Activated T-helper 1 cell treated with anti-CD3 and anti-CD28 coated beads, Interleukin-2, amount 50 U/mL, for 16 hours (primary cell): ENCODE results near the gene RACK1.
A peak's percentile ranks its signal among the peaks of the same experiment; 100 is the strongest.

Source experiments
- DNase-seq, 2 donors: peaks; one replicate each; pipeline ENCODE4 v3.0.0-alpha.2; 2020; ENCODE audit warnings: low read depth in 1 of 2, low spot score in 1 of 2

Gene RACK1

DNA sequence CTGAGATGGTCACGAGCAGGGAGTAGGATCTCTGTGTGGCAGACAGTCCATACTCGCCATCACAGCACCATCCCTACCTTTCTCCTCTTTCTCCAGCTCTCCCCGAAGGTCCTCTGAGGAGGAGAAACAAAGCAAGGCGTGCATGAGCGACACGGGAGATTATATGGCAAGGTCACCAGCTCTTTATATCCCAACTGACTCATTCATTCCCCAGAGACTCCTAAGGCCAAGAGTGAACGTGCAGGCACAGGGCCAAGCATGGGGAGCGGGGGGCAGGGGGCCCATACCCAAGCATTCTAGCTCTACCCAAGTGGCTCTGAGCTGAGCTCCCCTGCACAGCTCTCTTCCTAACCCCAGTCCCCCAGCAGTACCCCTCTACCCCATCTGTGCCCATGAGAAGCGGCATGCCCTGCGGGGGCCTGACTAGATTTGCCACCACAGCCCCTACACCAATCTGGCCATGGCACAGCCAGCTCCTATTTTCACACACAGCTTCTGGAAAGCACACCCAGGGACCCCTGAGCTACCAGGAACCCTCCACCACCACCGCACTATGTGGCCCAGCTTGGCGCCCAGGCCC is 45.5 kb downstream of the RACK1 start:
- DNase-seq: no peak

DNA sequence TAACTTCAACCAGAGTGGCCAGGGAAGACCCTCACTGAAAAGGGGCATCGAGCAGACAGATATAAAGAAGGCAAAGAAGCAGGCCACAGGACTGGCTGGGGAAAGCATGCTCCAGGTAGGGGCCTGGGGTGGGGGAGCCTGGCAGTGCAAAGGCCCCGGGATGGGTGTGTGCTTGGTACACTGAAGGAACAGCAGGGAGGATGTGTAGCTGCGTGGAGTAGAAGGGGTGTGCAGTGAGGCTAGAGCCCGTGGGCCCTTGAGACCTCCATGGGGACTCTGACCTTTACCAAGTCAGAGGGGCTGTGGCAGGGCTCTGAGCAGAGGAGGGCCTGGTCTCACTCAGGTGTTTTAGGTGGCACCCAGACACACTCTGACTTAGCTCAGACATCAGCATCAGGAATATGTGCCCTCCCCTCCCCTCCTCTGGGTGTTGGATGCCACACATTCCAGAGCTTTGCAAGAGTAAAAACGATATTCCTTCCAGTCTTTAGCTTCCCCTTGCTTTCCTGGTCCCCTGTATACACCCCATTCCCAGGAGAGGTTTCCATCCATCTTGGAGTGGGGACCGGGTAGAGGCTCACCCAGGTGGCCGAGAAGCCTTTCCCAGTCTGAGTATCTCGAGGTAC is 46.3 kb downstream of the RACK1 start:
- DNase-seq: no peak

DNA sequence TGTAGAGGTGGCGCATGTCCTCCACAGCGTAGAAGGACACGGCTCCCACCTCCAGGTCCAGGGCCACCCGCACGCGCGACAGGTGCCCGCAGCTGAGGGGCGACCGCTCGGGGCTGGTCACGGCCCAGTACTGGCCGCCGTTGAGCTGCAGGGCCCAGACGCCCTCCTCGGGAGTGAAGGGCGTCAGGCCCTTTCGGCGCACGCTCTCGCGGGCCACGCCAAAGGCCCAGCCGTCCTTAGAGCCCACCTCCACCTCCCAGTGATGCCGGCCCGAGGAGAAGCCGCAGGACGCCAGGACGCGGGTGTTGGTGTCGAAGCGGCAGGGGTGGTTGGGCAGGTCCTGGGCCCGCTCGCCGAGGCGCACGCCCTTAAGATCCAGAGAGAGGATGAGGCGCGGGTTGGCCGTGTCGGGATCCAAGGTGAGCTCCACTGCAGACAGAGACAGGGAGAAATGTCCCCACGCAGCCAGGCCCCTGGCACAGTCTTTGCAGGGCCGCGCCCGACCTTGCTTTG is 48.4 kb downstream of the RACK1 start:
- no peak for DNase-seq

DNA sequence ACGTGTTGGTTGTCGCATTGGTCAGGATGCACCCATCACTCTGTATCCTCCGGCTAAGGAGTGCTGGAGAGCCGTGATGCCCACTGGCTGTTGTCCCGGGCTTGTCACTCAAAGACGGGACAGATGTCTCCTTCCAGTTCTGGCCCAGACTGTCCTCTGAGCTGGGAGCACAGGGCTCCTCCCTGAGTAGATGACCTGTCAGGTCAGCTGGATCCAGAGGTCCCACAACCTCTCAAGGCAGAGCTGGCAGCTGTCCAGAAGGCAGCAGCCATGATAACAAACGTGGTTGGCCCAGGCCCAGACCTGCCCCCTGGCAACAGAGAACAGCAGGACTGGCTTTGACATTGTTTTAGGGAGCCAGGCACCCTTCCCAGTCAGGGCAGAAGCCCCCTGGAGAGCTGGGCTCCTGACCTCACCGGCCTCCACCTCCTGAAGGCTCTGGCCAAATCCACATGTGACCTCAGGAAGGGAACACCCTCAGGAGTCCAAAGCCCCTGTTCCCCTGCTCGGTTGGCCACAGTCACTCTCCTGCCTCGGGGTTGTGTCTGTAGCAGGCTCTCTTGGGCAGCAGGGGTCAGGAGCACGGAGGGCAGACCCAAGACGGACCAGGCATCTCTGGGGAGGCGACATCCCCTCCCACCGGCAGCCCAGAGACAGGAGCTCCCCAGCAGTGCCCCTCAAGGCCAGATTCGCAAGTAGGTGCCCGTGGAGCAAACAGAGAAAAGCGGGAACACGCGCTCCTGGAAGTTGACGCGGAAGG is 49.0 kb downstream of the RACK1 start:
- no peak for DNase-seq

DNA sequence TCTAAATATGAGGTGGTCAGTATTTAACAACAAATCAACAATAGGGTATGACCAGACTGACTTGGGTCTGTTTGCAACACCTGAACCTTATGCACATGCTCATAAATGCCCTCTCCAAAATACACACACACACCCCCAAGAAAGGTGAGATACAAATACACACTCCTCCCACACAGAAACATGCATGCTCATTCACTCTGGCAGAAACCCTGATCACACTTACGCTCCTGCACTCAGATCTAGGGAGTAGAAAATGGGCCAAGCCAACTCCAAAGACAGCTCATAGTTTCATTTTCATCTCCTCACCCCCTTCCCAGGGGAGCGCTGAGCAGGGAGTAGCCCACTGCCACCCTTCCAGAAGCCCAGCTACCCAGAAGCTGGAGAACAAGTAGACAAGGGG is 50.0 kb downstream of the RACK1 start:
- no peak for DNase-seq

DNA sequence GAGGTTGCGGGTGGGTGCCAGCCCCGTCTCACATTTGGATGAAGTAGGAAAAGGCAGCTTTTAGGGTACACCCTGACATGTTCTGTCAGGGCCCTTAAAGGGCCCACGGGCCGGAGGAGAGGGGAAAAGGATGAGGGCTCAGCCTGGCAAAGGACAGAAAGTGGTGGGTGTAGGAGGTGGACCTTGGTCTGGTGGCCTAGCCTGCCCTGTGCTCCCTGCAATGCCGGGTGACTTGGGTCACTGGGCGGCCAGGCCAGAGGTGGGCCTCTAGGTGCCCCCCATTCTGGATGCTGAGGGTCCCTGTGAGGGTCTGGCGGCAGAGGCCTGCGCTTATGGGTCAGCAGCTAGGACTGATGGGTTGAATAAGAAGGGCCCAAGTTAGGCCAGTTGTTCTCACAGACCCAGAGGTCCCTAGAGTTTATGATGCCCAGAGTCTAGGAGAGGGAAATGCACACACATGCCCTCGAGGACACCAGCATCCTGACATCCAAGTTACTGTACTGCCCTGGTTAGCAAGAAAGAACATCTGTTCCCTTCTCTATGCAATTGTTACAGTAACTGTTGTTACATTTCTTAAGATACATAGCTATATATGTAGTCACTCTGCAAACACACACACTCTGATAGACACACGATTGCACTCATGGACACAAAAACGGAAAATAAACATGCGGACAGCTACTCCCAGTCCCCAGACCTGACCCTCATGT is 51.2 kb downstream of the RACK1 start:
- DNase-seq: no peak

DNA sequence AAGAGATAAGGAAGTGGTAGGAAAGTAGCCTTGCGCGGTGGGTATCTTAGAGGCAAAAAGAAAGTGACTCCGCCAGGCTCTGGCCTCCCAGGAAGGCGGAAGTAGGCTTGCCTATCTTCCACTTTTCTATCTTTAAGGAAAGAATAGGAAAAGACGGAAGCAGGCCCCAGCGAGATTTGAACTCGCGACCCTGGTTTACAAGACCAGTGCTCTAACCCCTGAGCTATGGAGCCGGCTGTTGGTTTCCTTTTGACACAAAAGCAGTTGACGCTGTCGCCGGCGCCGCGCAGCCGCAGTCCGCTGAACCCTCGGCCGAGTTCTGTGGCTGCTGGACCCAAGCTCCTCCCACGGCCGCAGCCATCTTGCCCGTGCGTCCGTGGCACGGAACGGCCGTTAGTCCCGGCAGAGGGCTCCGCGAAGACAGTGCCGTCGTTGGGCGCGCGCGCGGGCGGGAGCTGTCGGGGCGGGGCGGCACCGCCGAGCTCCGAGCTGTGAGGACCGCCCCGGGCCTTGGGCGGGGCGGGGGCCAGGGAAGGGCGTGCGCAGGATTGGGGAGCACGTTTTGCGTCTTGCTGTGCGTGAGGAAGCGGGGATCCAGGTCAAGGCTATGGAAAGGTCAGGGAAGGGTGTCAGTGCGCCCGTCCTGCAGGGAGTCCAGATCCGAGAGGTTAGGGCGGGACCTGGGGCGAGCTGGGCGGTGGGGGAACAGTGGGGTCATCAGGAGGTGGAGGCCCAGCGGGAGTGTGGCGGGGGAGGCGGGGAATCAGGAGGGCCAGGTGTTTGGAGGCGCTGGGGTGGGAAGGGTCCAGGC is 52.0 kb downstream of the RACK1 start:
- peak; percentile 94 to 96 for DNase-seq

DNA sequence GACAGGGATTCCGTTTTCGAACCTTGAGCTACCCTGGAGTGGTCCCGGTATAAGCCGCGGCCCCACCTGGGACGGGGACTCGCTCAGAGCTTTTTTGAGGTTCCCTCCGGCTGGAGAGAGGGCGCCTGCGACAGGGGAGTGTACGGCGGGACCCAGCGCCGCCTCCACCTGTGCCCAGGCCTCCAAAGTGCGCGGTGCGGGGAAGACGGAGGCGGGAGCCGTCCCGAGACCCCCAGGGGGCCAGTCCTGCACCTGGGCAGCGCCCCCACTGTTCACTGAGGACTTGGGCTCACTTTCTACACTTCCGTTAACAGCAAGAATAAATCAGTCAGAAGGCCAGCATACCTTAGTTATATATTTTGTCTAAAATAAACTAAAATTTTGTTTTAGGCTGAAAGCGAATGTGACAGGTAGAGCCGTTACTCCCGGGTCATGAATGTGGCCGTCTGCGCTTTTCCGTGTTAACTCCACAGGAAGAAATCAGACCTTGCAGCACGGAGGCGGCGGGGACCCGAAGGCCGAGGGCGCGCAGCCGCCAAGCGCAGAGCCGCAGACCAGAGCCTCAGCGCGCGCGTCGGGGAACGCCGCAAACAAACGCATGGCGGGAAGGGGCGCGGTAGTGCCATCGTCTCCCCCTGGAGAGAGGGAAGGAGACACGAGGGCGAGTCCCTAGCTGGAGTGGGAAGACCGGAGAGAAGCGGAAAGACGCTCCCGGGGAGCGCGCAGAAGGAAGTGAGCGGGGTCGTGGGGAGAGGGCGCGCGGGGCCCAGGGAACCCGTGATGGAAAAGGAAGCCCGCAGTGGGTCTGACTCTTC is 52.8 kb downstream of the RACK1 start:
- peak in 1 of 2 donors; percentile 9 for DNase-seq

DNA sequence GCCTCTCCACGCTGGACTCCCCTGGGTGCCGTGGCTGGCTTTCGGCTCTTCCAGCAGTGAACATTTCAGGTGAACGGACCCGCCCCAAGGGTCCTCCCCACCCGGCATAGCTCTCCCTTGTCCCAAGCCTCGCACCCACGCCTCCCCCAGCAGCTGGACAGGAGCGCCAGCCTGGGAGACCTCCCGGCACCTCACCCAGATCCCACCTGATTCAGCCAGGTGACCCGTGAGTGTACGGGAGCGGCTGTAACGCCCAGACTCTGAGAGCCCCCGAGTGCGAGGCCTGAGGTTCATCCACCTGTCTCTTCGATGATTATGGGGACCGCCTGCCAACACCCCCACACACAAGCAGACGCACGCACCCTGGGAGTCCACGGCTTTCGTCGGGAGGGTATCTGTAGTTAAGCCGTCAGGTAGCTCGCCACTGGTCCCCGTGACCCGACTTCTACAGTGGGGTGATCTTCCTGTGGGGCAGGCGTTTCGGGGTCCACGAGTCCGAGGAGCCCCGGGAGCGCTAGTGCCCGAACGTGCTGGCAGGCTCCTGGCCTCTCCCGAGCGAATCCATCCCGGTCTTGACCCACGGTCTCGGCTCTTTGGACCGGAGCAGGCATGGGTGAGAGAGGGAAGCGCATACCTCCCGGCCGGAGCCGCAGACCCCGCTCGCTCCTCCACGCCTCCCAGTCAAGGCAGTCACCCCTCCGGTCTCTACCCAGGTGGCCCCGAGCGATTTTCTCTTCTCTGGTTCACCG is 53.6 kb downstream of the RACK1 start:
- peak in 1 of 2 donors; percentile 12 for DNase-seq

DNA sequence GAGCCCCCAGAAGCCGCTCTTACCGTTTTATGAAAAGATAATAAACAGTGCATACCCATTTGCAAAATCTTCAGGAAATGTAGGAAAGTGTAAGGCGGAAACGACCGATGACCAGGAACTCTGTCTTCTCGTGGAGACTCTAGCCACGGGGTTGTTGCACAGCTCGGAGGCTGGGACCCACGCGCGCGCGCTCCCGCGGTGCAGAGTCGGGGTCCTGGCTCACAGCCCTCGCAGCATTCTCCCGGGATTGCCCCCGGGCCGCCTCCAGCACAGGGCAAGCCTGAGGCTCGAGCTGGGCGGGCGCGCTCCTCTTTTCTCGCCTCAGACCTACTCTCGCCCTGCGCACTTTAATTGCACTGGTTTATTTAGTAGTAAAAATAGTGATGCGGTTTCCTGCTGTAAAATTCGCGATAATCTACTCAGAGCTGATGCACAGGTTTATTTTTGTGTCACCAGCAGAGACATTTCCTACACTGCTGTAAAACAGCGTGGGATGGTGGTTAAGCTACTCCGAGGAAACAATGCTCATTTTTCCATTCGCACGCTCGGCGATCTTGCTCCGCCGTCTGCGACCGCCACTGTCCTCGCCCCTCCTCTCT is 54.2 kb downstream of the RACK1 start:
- DNase-seq: peak in 1 of 2 donors; percentile 12

DNA sequence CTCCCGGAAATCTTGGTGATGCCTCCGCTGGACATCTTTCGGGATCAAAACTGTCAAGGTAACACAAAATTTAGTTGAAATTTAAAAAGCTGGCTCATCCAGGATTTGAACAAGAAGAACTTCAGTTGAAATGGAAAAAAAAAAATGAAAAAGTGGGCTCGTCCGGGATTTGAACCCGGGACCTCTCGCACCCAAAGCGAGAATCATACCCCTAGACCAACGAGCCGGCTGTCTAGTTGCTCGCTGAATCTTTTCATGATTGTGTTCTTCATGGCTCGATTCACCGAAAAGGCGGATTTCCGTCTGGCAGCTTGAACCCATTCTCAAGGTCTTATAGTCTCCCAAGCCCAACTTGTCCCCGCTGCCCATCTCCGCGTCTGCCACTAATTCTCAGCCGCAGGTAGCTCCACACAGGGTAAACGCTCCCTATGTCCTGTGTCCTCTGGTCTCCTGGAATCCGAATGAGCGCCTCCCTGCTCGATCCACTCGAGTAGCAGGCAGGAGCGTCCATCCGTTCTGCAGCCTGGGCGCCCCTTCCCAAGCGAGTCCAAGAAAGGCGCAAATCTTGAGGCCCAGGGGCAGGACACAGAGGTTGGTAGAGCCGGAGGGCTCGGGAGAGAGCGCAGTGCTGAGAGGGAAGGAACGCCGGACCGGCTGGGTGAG is 54.9 kb downstream of the RACK1 start:
- DNase-seq: peak; percentile 57 to 64

DNA sequence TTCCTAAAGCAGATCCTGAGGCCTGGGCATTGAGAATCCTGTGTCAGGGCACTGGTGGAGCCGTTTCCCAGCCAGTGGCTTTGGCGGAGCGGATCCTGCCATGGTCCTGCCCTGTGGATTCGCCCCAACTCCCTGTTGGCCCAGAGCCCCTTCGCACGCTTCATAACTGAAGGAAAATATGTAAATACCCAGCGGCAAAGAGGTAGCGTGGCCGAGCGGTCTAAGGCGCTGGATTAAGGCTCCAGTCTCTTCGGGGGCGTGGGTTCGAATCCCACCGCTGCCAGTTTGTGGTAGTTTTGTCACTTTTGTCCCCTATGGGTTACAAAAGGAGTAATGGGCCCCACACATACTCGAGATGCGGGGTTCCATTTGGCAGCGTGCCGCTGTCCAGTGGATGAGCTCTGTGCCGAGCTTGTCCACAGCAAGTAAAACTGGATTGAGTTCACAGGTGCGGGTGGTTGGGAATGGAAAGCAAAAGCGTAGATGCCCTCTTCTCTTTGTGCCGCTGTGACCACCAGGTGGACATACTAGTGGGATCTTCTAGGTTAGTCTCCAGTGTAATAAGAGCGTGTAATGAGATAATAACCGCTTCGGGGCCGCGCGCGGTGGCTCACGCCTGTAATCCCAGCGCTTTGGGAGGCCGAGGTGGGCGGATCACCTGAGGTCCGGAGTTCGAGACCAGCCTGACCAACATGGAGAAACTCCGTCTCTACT is 56.0 kb downstream of the RACK1 start:
- DNase-seq: no peak

DNA sequence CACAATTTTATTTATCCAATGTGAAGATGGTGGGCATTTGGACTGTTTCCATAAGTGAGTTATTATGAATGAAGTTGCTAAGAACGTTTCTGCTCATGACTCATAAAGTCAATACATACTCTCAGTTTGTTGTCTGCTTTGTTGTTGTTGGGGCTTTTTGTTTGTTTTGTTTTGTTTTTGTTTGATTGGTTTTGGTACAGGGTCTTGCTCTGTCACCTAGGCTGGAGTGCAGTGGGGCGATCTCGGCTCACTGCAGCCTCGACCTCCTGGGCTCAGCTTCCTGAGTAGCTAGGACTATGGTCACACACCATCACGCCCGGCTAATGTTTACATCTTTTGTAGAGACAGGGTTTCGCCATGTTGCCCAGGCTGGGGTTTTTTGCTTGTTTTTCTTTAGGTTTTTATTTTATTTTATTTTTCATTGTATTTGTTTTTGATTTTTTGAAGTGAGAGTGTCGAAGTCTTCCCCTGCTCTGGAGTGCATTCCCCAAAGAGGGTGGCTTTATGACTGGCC is 56.7 kb downstream of the RACK1 start:
- DNase-seq: no peak
